K562 (cell line): ENCODE data around the gene CD22. TPM values are rescaled to one million over a fixed set of nuclear protein-coding genes. Genes with fewer than 3 reads are reported as not detected.

Experiments
- ATAC-seq: fragments of 200-7000 bp; cut with Tn5 transposase; 3 replicates; pipeline ENCODE4 v1.9.1; 2020; ENCODE audit warnings: moderate library complexity
- BruUV-seq: library from RNA; stranded (reverse); fragments of 400-500 nt; replicated peaks from 2 replicates; lab custom pipeline; 2021; lab: Mats Ljungman, UMichigan
- CTCF ChIA-PET: fragments of 300-600 bp; formaldehyde crosslinking; extraction: SDS; loops from one replicate; lab custom pipeline; 2021; ENCODE audit warnings: low intra/inter-chr PET ratio; lab: Yijun Ruan, JAX
- POLR2A ChIA-PET: fragments of 300-600, 350-650 bp; sonication (Branson Sonifier 250); formaldehyde crosslinking; extraction: SDS; loops from one replicate; lab custom pipeline; 2021; ENCODE audit warnings: antibody characterized with exemption, inconsistent platforms; lab: Yijun Ruan, JAX
- DNase-seq, 4 experiments: peaks; one replicate each; pipeline versions ENCODE4 v3.0.0 to v3.0.0-alpha.2; 2011 to 2018; ENCODE audit warnings: low spot score in 3 of 4, mixed read lengths in 3 of 4; ENCODE audit errors: extremely low read depth in 1 of 4
- FAIRE-seq: peaks from 2 replicates; lab custom pipeline; 2011; peaks lifted over from hg19 to GRCh38; lab: Jason Lieb, UNC
- H2AFZ ChIP-seq: 2 replicates; pipeline ENCODE4 v1.6.0; 2011; ENCODE audit warnings: low read depth, low read length, control low read depth, inconsistent platforms
- H3K27ac ChIP-seq: fragments of 200-600 bp; 3 replicates; pipeline ENCODE4 v1.8.0; 2011; ENCODE audit warnings: low read depth, mild to moderate bottlenecking, control low read depth, inconsistent platforms, low read length, moderate library complexity, mixed read lengths; ENCODE audit errors: extremely low read depth
- H3K27me3 ChIP-seq, 2 experiments: fragments of 300-600 bp in 1 of 2; 2 replicates in 1 of 2; 3 replicates in 1 of 2; pipeline versions ENCODE4 v1.6.0 to v1.8.0; 2011; ENCODE audit warnings: inconsistent platforms in 2 of 2, low read length in 2 of 2, mild to moderate bottlenecking in 1 of 2, mixed read lengths in 1 of 2, moderate library complexity in 1 of 2; ENCODE audit not compliant: control insufficient read depth in 2 of 2, insufficient read depth in 2 of 2
- H3K36me3 ChIP-seq: fragments of 300-600 bp; 3 replicates; pipeline ENCODE4 v1.8.0; 2011; ENCODE audit warnings: mild to moderate bottlenecking, low read length, inconsistent platforms; ENCODE audit not compliant: control insufficient read depth, insufficient read depth
- H3K4me1 ChIP-seq, 2 experiments: fragments of 200-600 bp in 1 of 2; replicated peaks in 1 of 2; 2 replicates in 1 of 2; 3 replicates in 1 of 2; pipeline versions ENCODE4 v1.5.1 to v1.8.0; 2011; ENCODE audit warnings: inconsistent platforms in 2 of 2, low read length in 2 of 2, mild to moderate bottlenecking in 1 of 2, mixed read lengths in 1 of 2, moderate library complexity in 1 of 2; ENCODE audit not compliant: control insufficient read depth in 2 of 2, insufficient read depth in 2 of 2
- H3K4me2 ChIP-seq: 2 replicates; pipeline ENCODE4 v1.6.1; 2011; ENCODE audit warnings: low read length, control low read depth, inconsistent platforms, mixed read lengths; ENCODE audit not compliant: insufficient read depth
- H3K4me3 ChIP-seq: fragments of 200-600 bp; sonication (generic), shearing (Covaris generic); 2 replicates; pipeline ENCODE4 v1.5.1; 2016; ENCODE audit warnings: control low read depth, inconsistent platforms
- H3K79me2 ChIP-seq: fragments of 200-600 bp; 3 replicates; pipeline ENCODE4 v1.8.0; 2011; ENCODE audit warnings: low read length, inconsistent platforms; ENCODE audit not compliant: control insufficient read depth, insufficient read depth
- H3K9ac ChIP-seq, 2 experiments: 2 replicates each; pipeline versions ENCODE4 v1.6.0 to v1.6.1; 2011; ENCODE audit warnings: low read depth in 2 of 2, low read length in 2 of 2, control low read depth in 1 of 2, inconsistent platforms in 1 of 2, mild to moderate bottlenecking in 1 of 2, mixed read lengths in 1 of 2; ENCODE audit not compliant: insufficient read depth in 1 of 2
- H3K9me1 ChIP-seq: one replicate; pipeline ENCODE4 v1.6.0; 2011; ENCODE audit warnings: inconsistent platforms, mild to moderate bottlenecking, low read length, moderate library complexity; ENCODE audit not compliant: control insufficient read depth, insufficient read depth
- H3K9me3 ChIP-seq: replicated peaks from 2 replicates; pipeline ENCODE4 v1.5.1; 2011; ENCODE audit warnings: low read depth, low read length, inconsistent platforms; ENCODE audit not compliant: control insufficient read depth, insufficient read depth
- H4K20me1 ChIP-seq: replicated peaks from 2 replicates; pipeline ENCODE4 v1.6.1; 2011; ENCODE audit warnings: low read length, inconsistent platforms, mixed read lengths; ENCODE audit not compliant: control insufficient read depth, insufficient read depth
- CC2D1A ChIP-seq: fragments of 450-650 bp; IDR thresholded peaks from 2 replicates; pipeline ENCODE4 v1.6.1; 2017; ENCODE audit warnings: mild to moderate bottlenecking
- CTBP1 ChIP-seq: fragments of 450-650 bp; IDR thresholded peaks from 2 replicates; pipeline ENCODE4 v1.6.1; 2016; ENCODE audit warnings: borderline replicate concordance
- FOXM1 ChIP-seq, 2 experiments: fragments of 450-650 bp in 1 of 2; sonication (generic) in 1 of 2; formaldehyde crosslinking in 1 of 2; IDR thresholded peaks; 2 replicates each; pipeline versions ENCODE4 v1.6.1 to v1.9.0; 2017 to 2022; ENCODE audit warnings: low read depth in 2 of 2, mild to moderate bottlenecking in 2 of 2, missing genetic modification reagents in 1 of 2, moderate library complexity in 1 of 2
- GABPA ChIP-seq: fragments of 200-800 bp; sonication (Bioruptor generic); conservative IDR thresholded peaks from 2 replicates; pipeline ENCODE4 v1.6.1; 2016; ENCODE audit warnings: low read depth, missing genetic modification characterization, missing compliant biosample characterization
- NR0B1 ChIP-seq: fragments of 450-650 bp; IDR thresholded peaks from one replicate; pipeline ENCODE4 v1.6.1; 2018; ENCODE audit warnings: mild to moderate bottlenecking, moderate library complexity; ENCODE audit not compliant: partially characterized antibody
- NRF1 ChIP-seq, 2 experiments: fragments of 450-650 bp; IDR thresholded peaks in 1 of 2; conservative IDR thresholded peaks in 1 of 2; 2 replicates each; pipeline ENCODE4 v1.6.1; 2014; ENCODE audit warnings: mild to moderate bottlenecking in 2 of 2
- SMAD4 ChIP-seq: fragments of 250-450 bp; sonication (Bioruptor Pico); conservative IDR thresholded peaks from 2 replicates; pipeline ENCODE4 v1.8.0; 2021; ENCODE audit warnings: inconsistent platforms, mild to moderate bottlenecking, moderate library complexity
- SMARCE1 ChIP-seq: fragments of 450-650 bp; IDR thresholded peaks from 2 replicates; pipeline ENCODE4 v1.7.1; 2016; ENCODE audit warnings: mild to moderate bottlenecking
- WGBS: fragments of 100-300 bp; shearing (Covaris generic); methylation state at CpG from one replicate; pipeline ENCODE4 v1.1.6; 2016; ENCODE audit warnings: low coverage, mixed read lengths; ENCODE audit not compliant: insufficient coverage; ENCODE audit errors: missing lambda C conversion rate; 5-methylcytosine and 5-hydroxymethylcytosine counted together
- in situ Hi-C: fragments of 300-500 bp; cut with MboI; formaldehyde crosslinking; loops from 4 replicates; pipeline ENCODE4 v1.15.0; 2018; ENCODE audit warnings: inconsistent platforms, mixed read lengths
- intact Hi-C: fragments of 100-400 bp; cut with micrococcal nuclease; formaldehyde crosslinking; loops from 2 replicates; pipeline ENCODE4 v1.14.2; 2022
- polyA plus RNA-seq, 8 experiments: library from polyadenylated mRNA; depleted of rRNA in 4 of 8; stranded (reverse) in 5 of 8; unstranded in 3 of 8; fragments of >200 nt; fragmentation: Nextera tagmentation in 2 of 8; fragmentation: Illumina TruSeq in 1 of 8; extraction: Ambion mirVana in 2 of 8; extraction: Trizol in 1 of 8; gene quantifications; 2 replicates each; pipeline versions ENCODE4 v1.2.1 to v1.2.3, GENCODE V29; 2011 to 2014; ENCODE audit warnings: inconsistent platforms in 1 of 8, missing spikeins in 1 of 8
- total RNA-seq, 7 experiments: library from RNA; depleted of rRNA in 6 of 7; stranded (reverse); fragments of >200 nt in 6 of 7; fragmentation: Illumina TruSeq in 2 of 7; extraction: Trizol in 2 of 7; gene quantifications; 2 replicates each; pipeline versions ENCODE4 v1.2.1 to v1.2.3, GENCODE V29; 2011 to 2021; ENCODE audit warnings: low replicate concordance in 1 of 7

CD22 gene
- total and polyA plus RNA-seq, 9 of the 15 experiments (the other 6 are each of a cell fraction or from before 2014, with no cell fraction given), result 0.29 to 5.0 (median 3.5) TPM

- H3K9me3 ChIP-seq, result no peaks in the 10 kb centered on the region; the same call in none of the 2 replicates
- POLR2A ChIA-PET, result interaction anchor here (0.6 to 1.5 kb wide), 5 partner anchors 23 to 375 kb away, joined by 3 to 4 read pairs (median 3); no protein-coding TSS in a partner anchor
- no peaks in the 10 kb centered on the region for H3K79me2 ChIP-seq
- H3K4me1 ChIP-seq, result peaks cover 20 to 29% of the 10 kb centered on the region in 2 experiments; a peak in 4 of 5 replicates
- in situ Hi-C loops (no loop called here), intact Hi-C loops (no loop called here)
- FAIRE-seq (peak; percentile 98), ATAC-seq (peak; percentile 97), DNase-seq (peak; percentile 80 to 94 (median 84))
- CTCF ChIA-PET, result no interaction called here
- no peak overlapping the region for H3K4me3 ChIP-seq
- H3K27ac ChIP-seq, result peak overlapping the region; percentile 36; the same call in 1 of the 3 replicates
- H3K4me2 ChIP-seq, result peak overlapping the region; percentile 68
- no peaks in the 10 kb centered on the region for H4K20me1 ChIP-seq
- no peaks in the 10 kb centered on the region for H3K36me3 ChIP-seq
- WGBS, result 2% methylated on average over 9 of the region's 9 CpGs
- no peaks in the 10 kb centered on the region for H3K9me1 ChIP-seq
- BruUV-seq, result no TSS peak
- H2AFZ ChIP-seq, result peak overlapping the region; percentile 66
- H3K27me3 ChIP-seq, result no peaks in the 10 kb centered on the region
- peak overlapping the region; percentile 0 to 40; a peak in 1 of 4 replicates for H3K9ac ChIP-seq
- TF ChIP-seq GABPA (tag) (no peak; the same call in 1 of the 2 replicates), NRF1 (conservative IDR thresholded peaks at IDR 0.05 in 1 of 2, IDR thresholded peaks at IDR 0.05 in 1 of 2) (0 out of 4 replicates have a peak, but pooled peaks of 1 of the 2 experiments have one; percentile 18), SMAD4 (CRISPR knock-in tag) (peak; percentile 85), CC2D1A (peak; percentile 78; the same call in 1 of the 2 replicates), CTBP1 (peak; percentile 87; the same call in 1 of the 2 replicates), SMARCE1 (peak; percentile 89), NR0B1 (no peak), FOXM1 (IDR thresholded peaks at IDR 0.05; ENCODE audit: low read depth) (peak; percentile 84), FOXM1 (CRISPR knock-in tag; IDR thresholded peaks at IDR 0.05; ENCODE audit: low read depth) (no peak)
Measured at GRCh38 chr19:35380450-35381124, 51.6 kb downstream of the CD22 start.
